CD4-positive, alpha-beta T cell (primary cell): ENCODE measurements around the gene DUS1L. TPM values are rescaled to one million over a fixed set of nuclear protein-coding genes. Genes with fewer than 3 reads are reported as not detected.

ENCODE experiments used
- ATAC-seq: fragments of 200-7000 bp; cut with Tn5 transposase; one replicate; pipeline ENCODE4 v1.10.0; 2022; ENCODE audit warnings: mild to moderate bottlenecking; ENCODE audit not compliant: poor library complexity
- CTCF ChIA-PET: fragments of 350-600 bp; sonication (Branson Sonifier 250); formaldehyde crosslinking; loops from one replicate; lab custom pipeline; 2021; ENCODE audit warnings: antibody characterized with exemption, inconsistent platforms; lab: Charles Lee
- POLR2A ChIA-PET: fragments of 350-600 bp; sonication (Branson Sonifier 250); formaldehyde crosslinking; loops from one replicate; lab custom pipeline; 2021; ENCODE audit warnings: antibody characterized with exemption, inconsistent platforms; lab: Charles Lee
- DNase-seq, 14 experiments: peaks; one replicate each; pipeline ENCODE4 v3.0.0-alpha.2; 2013 to 2020; ENCODE audit warnings: mixed read lengths in 2 of 14
- H3K27ac ChIP-seq, 2 donors: one replicate each; pipeline versions ENCODE4 v1.5.1 to v1.7.0; 2013; ENCODE audit warnings: low read length in 2 of 2, low read depth in 1 of 2, mild to moderate bottlenecking in 1 of 2
- H3K27me3 ChIP-seq, 2 experiments: 1 replicate in 1 of 2; 2 replicates in 1 of 2; pipeline versions ENCODE4 v1.6.1 to v1.7.0; 2013; ENCODE audit warnings: low read length in 2 of 2, control low read depth in 1 of 2, mild to moderate bottlenecking in 1 of 2, moderate library complexity in 1 of 2; ENCODE audit not compliant: insufficient read depth in 2 of 2, control insufficient read depth in 1 of 2
- H3K36me3 ChIP-seq: one replicate; pipeline ENCODE4 v1.6.1; 2013; ENCODE audit warnings: low read length, control low read depth; ENCODE audit not compliant: insufficient read depth
- H3K4me1 ChIP-seq: one replicate; pipeline ENCODE4 v1.6.1; 2013; ENCODE audit warnings: low read length, control low read depth; ENCODE audit not compliant: insufficient read depth
- H3K4me3 ChIP-seq: one replicate; pipeline ENCODE4 v1.5.1; 2013; ENCODE audit warnings: mild to moderate bottlenecking, low read length, moderate library complexity
- H3K9me3 ChIP-seq, 2 experiments: 1 replicate in 1 of 2; 2 replicates in 1 of 2; pipeline versions ENCODE4 v1.6.1 to v1.7.0; 2013; ENCODE audit warnings: low read length in 2 of 2, mild to moderate bottlenecking in 2 of 2, control low read depth in 1 of 2, moderate library complexity in 1 of 2; ENCODE audit not compliant: control insufficient read depth in 1 of 2, insufficient read depth in 1 of 2
- H3K27ac Mint-ChIP-seq: one replicate; pipeline ENCODE4 v1.8.0; 2020; ENCODE audit warnings: mixed read lengths
- H3K27me3 Mint-ChIP-seq: one replicate; pipeline ENCODE4 v1.8.0; 2021; ENCODE audit warnings: mixed read lengths
- H3K36me3 Mint-ChIP-seq: one replicate; pipeline ENCODE4 v1.8.0; 2021; ENCODE audit warnings: low read depth, mixed read lengths
- H3K4me1 Mint-ChIP-seq: one replicate; pipeline ENCODE4 v1.8.0; 2021; ENCODE audit warnings: low read depth, mixed read lengths
- H3K4me3 Mint-ChIP-seq: one replicate; pipeline ENCODE4 v1.8.0; 2020; ENCODE audit warnings: mild to moderate bottlenecking, mixed read lengths
- H3K9me3 Mint-ChIP-seq: one replicate; pipeline ENCODE4 v1.8.0; 2020; ENCODE audit warnings: mixed read lengths
- intact Hi-C, 2 experiments: fragments of 100-400 bp; cut with DNase I in 1 of 2; cut with micrococcal nuclease in 1 of 2; formaldehyde crosslinking; loops; one replicate each; pipeline versions ENCODE4 v1.15.1 to v1.9.0; 2023 to 2025; cut with DNase I, micrococcal nuclease
- total RNA-seq, 174 experiments: library from RNA in 2 of 174; stranded (reverse) in 2 of 174; gene quantifications; one replicate each; pipeline ENCODE4 v1.2.3 and lab custom pipeline; 2021 to 2026
- TF ChIP-seq, protein P1 (sequence below): fragments of 200-600 bp; IDR thresholded peaks from one replicate; pipeline ENCODE4 v1.8.0; 2022; ENCODE audit warnings: antibody characterized with exemption, mild to moderate bottlenecking

The DUS1L gene
- total RNA-seq, 2 experiments from 2014 or later: 160 to 163 TPM

GRCh38 chr17:82014432-82014831 lies 51.2 kb downstream of the DUS1L start:
- POLR2A ChIA-PET: no interaction called here
- Histone ChIP-seq H3K4me1 (no peaks in the 10 kb centered on the region), H3K36me3 (peaks cover 11% of the 10 kb centered on the region), H3K4me3 (no peak overlapping the region), H3K27me3 (no peaks in the 10 kb centered on the region), H3K9me3 (no peaks in the 10 kb centered on the region), H3K27ac (no peak overlapping the region)
- TF ChIP-seq, protein P1, sequence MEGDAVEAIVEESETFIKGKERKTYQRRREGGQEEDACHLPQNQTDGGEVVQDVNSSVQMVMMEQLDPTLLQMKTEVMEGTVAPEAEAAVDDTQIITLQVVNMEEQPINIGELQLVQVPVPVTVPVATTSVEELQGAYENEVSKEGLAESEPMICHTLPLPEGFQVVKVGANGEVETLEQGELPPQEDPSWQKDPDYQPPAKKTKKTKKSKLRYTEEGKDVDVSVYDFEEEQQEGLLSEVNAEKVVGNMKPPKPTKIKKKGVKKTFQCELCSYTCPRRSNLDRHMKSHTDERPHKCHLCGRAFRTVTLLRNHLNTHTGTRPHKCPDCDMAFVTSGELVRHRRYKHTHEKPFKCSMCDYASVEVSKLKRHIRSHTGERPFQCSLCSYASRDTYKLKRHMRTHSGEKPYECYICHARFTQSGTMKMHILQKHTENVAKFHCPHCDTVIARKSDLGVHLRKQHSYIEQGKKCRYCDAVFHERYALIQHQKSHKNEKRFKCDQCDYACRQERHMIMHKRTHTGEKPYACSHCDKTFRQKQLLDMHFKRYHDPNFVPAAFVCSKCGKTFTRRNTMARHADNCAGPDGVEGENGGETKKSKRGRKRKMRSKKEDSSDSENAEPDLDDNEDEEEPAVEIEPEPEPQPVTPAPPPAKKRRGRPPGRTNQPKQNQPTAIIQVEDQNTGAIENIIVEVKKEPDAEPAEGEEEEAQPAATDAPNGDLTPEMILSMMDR: no peak
- Mint-ChIP-seq H3K4me3 (no peak overlapping the region), H3K27me3 (no peaks in the 10 kb centered on the region), H3K36me3 (no peaks in the 10 kb centered on the region), H3K27ac (no peak overlapping the region), H3K9me3 (no peaks in the 10 kb centered on the region), H3K4me1 (no peaks in the 10 kb centered on the region)
- intact Hi-C loops: no loop called here
- DNase-seq: no peak
- CTCF ChIA-PET: no interaction called here
- ATAC-seq: no peak

DNA sequence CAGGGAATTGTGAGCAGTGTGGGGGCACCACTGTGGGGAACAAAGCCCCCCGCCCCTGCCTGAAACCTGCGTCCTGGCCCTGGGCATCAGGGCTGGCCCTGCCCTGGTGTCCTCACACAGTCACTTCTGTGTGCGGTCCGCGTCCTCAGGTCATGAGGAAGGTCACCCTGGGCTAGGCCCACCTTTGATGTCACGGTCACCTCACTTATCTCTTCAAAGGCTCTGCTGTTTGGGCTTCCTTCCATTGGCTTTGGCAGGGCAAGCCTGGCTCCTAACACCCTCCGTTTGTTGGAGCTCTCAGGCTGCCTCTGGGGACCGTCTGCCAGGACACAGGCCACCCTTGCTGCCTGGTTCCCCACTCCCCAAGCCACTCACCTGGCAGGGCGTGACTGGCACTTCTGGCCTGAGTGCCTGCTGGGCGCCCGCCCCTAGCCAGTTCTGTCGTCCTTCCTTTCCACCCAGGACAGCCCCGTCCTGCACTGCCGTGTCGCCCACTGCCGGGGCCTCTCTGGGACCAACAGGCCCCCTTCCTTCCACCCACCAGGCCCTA lies 51.8 kb downstream of the DUS1L start:
- no peaks in the 10 kb centered on the region for H3K4me1 ChIP-seq
- Mint-ChIP-seq H3K27ac (no peak overlapping the region), H3K4me3 (no peak overlapping the region), H3K36me3 (no peaks in the 10 kb centered on the region), H3K4me1 (no peaks in the 10 kb centered on the region), H3K27me3 (no peaks in the 10 kb centered on the region), H3K9me3 (no peaks in the 10 kb centered on the region)
- no peaks in the 10 kb centered on the region for H3K27me3 ChIP-seq
- intact Hi-C loops: no loop called here
- H3K36me3 ChIP-seq: peaks cover 8% of the 10 kb centered on the region
- no peak for DNase-seq
- ChIA-PET CTCF (no interaction called here), POLR2A (no interaction called here)
- H3K27ac ChIP-seq: no peak overlapping the region
- TF ChIP-seq, protein P1: no peak
- ATAC-seq: no peak
- H3K4me3 ChIP-seq: no peak overlapping the region
- no peaks in the 10 kb centered on the region for H3K9me3 ChIP-seq

DNA sequence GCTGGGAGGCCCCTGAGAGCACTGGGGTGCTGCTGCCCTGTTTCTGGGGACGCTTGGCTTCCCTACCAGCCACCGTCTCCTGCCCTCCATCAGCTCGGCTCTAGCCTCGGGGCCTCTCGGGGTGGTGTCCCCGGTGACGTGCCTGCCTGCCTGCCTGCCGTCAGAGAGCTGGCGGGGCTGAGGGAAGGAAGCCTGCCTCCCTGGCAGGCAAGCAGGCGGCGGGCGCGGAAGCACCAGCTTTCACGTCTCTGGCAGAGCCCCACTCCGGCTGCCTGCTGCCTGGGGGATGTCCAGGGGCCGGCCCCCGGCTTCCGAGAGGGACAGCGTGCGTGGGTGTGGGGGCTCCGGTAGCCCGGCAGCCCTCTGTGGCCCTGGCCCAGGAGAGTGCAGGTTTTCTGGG lies 52.3 kb downstream of the DUS1L start:
- ATAC-seq (no peak), DNase-seq (no peak)
- Mint-ChIP-seq H3K9me3 (no peaks in the 10 kb centered on the region), H3K27me3 (no peaks in the 10 kb centered on the region), H3K27ac (no peak overlapping the region), H3K4me3 (no peak overlapping the region), H3K36me3 (no peaks in the 10 kb centered on the region), H3K4me1 (no peaks in the 10 kb centered on the region)
- intact Hi-C loops: no loop called here
- Histone ChIP-seq H3K9me3 (no peaks in the 10 kb centered on the region), H3K4me1 (no peaks in the 10 kb centered on the region), H3K27ac (no peak overlapping the region), H3K36me3 (peaks cover 3% of the 10 kb centered on the region), H3K27me3 (no peaks in the 10 kb centered on the region), H3K4me3 (no peak overlapping the region)
- TF ChIP-seq, protein P1: no peak
- ChIA-PET POLR2A (no interaction called here), CTCF (interaction anchor here (1.2 kb wide), 1 partner anchor 54 kb away, joined by 5 read pairs; no protein-coding TSS in a partner anchor)
